Fibroblast of pulmonary artery (primary cell): Measurements from ENCODE around the gene AGO3.

ENCODE experiments used
- DNase-seq: peaks from one replicate; pipeline ENCODE4 v3.0.0-alpha.2; 2010; ENCODE audit warnings: low read depth
- H3K4me3 ChIP-seq: replicated peaks from 2 replicates; pipeline ENCODE4 v1.5.1; 2011; ENCODE audit warnings: low read depth, mild to moderate bottlenecking, control low read depth, low read length, moderate library complexity
- TF ChIP-seq, protein P1 (sequence below): IDR thresholded peaks from 2 replicates; pipeline ENCODE4 v1.5.1; 2011; ENCODE audit warnings: mild to moderate bottlenecking, control low read depth, low read length, inconsistent platforms; ENCODE audit errors: missing control alignments

Gene AGO3

DNA sequence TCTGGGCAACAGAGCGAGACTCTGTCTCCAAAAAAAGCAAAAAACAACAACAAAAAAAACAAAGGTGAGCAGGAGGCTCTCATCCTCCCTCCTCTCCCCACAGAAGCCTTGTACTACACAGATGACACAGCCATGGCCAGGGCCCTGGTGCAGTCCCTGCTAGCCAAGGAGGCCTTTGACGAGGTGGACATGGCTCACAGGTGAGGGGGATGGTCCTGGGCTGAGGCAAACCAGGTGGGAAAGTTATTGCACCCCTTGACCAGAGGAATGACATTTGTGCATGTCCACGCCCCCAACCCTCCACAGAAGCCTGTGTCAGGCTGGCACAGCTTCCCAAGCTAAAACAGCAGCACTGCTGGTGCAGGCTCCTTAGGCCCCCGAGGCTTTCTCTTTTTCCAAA lies 160.2 kb downstream of the AGO3 start:
- DNase-seq, result no peak

DNA sequence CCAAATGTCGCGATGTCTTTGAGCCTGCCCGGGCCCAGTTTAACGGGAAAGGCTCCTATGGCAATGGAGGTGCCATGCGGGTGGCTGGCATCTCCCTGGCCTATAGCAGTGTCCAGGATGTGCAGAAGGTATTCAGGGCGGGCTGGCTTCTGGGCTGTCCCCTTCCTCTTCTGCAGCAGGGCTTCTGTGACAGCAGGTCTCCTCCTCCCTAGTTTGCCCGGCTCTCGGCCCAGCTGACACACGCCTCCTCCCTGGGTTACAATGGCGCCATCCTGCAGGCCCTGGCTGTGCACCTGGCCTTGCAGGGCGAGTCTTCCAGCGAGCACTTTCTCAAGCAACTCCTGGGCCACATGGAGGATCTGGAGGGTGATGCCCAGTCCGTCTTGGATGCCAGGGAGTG lies 160.8 kb downstream of the AGO3 start:
- no peak overlapping the region for H3K4me3 ChIP-seq
- DNase-seq, result no peak
- TF ChIP-seq, protein P1, sequence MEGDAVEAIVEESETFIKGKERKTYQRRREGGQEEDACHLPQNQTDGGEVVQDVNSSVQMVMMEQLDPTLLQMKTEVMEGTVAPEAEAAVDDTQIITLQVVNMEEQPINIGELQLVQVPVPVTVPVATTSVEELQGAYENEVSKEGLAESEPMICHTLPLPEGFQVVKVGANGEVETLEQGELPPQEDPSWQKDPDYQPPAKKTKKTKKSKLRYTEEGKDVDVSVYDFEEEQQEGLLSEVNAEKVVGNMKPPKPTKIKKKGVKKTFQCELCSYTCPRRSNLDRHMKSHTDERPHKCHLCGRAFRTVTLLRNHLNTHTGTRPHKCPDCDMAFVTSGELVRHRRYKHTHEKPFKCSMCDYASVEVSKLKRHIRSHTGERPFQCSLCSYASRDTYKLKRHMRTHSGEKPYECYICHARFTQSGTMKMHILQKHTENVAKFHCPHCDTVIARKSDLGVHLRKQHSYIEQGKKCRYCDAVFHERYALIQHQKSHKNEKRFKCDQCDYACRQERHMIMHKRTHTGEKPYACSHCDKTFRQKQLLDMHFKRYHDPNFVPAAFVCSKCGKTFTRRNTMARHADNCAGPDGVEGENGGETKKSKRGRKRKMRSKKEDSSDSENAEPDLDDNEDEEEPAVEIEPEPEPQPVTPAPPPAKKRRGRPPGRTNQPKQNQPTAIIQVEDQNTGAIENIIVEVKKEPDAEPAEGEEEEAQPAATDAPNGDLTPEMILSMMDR, result no peak

More for the DNA sequence above, 160.2 kb downstream of the AGO3 start:
- H3K4me3 ChIP-seq, result no peak overlapping the region
- TF ChIP-seq, protein P1, result no peak

DNA sequence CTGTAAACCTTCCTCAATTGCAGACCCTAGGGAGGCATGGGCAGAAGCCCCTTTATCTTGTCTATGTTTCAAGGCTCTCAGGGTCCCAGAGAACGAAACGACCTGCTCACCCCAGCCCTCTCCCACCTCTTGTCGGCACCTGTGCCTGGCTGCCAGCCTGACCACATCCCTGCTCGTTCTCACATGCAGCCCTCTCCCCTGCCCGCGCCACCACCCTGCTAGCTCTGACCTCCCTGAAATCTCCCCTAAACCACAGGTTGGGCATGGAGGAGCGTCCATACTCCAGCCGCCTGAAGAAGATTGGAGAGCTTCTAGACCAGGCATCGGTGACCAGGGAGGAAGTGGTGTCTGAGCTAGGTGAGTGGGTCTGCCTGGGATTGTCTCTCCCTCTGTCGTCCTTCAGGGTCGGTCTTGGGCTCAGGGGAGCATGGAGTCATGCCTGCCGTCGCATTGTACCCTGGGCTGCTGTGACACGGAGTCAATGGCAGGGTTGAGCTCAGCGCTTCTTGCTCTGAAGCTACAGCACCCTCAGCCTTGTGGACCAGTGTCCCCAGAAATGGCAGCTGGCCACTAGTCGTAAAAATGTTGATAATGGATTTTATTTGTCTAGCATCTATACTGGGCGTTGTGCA lies 161.4 kb downstream of the AGO3 start:
- DNase-seq, result no peak
- TF ChIP-seq, protein P1, result no peak

DNA sequence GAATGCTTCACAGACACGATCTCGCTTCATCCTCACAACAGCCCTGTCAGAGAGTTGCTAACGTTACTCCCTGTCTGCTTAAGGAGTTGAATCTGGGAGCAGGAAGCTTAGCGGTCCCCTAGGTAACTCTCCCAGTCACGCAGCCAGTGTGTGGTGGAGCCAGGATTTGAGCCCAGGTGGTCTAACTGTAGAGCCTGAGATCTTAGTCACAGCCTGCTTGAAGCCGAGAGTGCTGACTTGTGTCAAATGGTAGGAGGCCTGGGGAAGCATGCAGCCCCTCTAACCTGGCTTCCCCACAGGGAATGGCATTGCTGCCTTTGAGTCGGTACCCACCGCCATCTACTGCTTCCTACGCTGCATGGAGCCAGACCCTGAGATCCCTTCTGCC lies 161.9 kb downstream of the AGO3 start:
- TF ChIP-seq, protein P1, result no peak
- no peak for DNase-seq
- no peak overlapping the region for H3K4me3 ChIP-seq

More for the DNA sequence above, 161.4 kb downstream of the AGO3 start:
- no peak overlapping the region for H3K4me3 ChIP-seq

DNA sequence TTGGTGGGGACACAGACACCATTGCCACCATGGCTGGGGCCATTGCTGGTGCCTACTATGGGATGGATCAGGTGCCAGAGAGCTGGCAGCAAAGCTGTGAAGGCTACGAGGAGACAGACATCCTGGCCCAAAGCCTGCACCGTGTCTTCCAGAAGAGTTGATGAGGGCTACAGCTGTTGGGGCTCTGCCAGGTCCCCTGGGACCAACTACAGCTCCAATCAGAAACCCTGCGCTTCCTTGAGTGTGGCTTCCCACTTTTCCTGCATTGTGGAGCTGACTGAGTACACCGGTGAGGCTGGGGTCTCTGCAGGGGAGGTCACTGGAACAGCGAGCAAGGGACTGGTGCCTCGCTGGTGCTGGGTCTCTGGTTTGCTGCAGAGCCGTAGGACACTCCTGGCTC lies 162.3 kb downstream of the AGO3 start:
- TF ChIP-seq, protein P1, result no peak

GRCh38 chr1:36093929-36094328 lies 163.0 kb downstream of the AGO3 start:
- TF ChIP-seq, protein P1, result no peak
- no peak overlapping the region for H3K4me3 ChIP-seq
- no peak for DNase-seq

More for the DNA sequence above, 162.3 kb downstream of the AGO3 start:
- no peak overlapping the region for H3K4me3 ChIP-seq
- no peak for DNase-seq

GRCh38 chr1:36094621-36095061 lies 163.7 kb downstream of the AGO3 start:
- H3K4me3 ChIP-seq, result no peak overlapping the region
- no peak for DNase-seq
- TF ChIP-seq, protein P1, result no peak
